Cardiac muscle cell (in vitro differentiated cells and primary cell): ENCODE data around the gene ALX4. TPM values are rescaled to one million over a fixed set of nuclear protein-coding genes. Genes with fewer than 3 reads are reported as not detected.

Source experiments
- DNase-seq, 2 donors: peaks; one replicate each; pipeline versions ENCODE4 v3.0.0 to v3.0.0-alpha.2; 2010 to 2017; ENCODE audit warnings: low read depth in 1 of 2, low spot score in 1 of 2
- H3K27ac ChIP-seq: fragments of 200-600 bp; sonication (generic); 2 replicates; pipeline ENCODE4 v1.5.1; 2016
- H3K27me3 ChIP-seq: fragments of 200-600 bp; sonication (generic); 2 replicates; pipeline ENCODE4 v1.6.0; 2016; ENCODE audit warnings: control low read depth
- H3K36me3 ChIP-seq: fragments of 200-600 bp; sonication (generic); 2 replicates; pipeline ENCODE4 v1.5.1; 2016; ENCODE audit warnings: control low read depth
- H3K4me1 ChIP-seq: fragments of 200-600 bp; sonication (generic); 2 replicates; pipeline ENCODE4 v1.8.1; 2017; ENCODE audit warnings: low read depth, mild to moderate bottlenecking, mixed run types
- H3K4me3 ChIP-seq: fragments of 200-600 bp; sonication (generic); 2 replicates; pipeline ENCODE4 v1.5.1; 2016; ENCODE audit warnings: mild to moderate bottlenecking
- H3K9me3 ChIP-seq: fragments of 200-600 bp; sonication (generic); 2 replicates; pipeline ENCODE4 v1.5.1; 2017; ENCODE audit warnings: low read depth, mild to moderate bottlenecking, control low read depth
- CTCF ChIP-seq: IDR thresholded peaks from 2 replicates; pipeline ENCODE4 v1.5.1; 2012; ENCODE audit warnings: low read depth, mild to moderate bottlenecking, low read length
- polyA plus RNA-seq: library from polyadenylated mRNA; unstranded; fragments of >200 nt; fragmentation: Nextera tagmentation; extraction: Ambion mirVana; gene quantifications from 2 replicates; pipeline ENCODE4 v1.2.1, GENCODE V29; 2016
- total RNA-seq: library from RNA; depleted of rRNA; stranded (reverse); fragments of >200 nt; gene quantifications from 2 replicates; pipeline ENCODE4 v1.2.3, GENCODE V29; 2016

Gene ALX4
- total and polyA plus RNA-seq, 2 experiments from 2014 or later: 0.15 TPM; not detected in 1

DNA sequence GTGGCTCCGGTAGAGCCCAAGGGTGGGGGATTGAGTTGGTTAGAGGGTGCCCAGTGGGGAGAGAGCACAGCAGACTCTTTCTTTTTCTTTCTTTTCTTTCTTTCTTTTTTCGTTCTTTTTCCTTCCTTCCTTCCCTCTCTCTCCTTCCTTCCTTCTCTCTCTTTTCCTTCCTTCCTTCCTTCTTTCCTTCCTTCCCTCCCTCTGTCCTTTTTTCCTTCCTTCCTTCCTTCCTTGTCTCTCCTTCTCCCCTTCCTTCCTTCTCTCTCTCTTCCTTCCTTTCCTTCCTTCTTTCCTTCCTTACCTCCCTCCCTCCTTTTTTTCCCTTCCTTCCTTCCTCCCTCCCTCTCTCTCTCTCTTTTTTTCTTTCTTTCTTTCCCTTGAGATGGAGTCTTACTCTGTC lies 4.8 kb upstream of the ALX4 start:
- Histone ChIP-seq H3K4me1 (peaks cover 7% of the 10 kb centered on the region), H3K27ac (no peak overlapping the region), H3K9me3 (no peaks in the 10 kb centered on the region), H3K4me3 (no peak overlapping the region), H3K36me3 (no peaks in the 10 kb centered on the region), H3K27me3 (peaks cover 100% of the 10 kb centered on the region)
- TF ChIP-seq CTCF: no peak
- DNase-seq: no peak

- no peaks in the 10 kb centered on the region for H3K36me3 ChIP-seq
- peak in 1 of 2 donors; percentile 69 for DNase-seq
- peaks cover 11% of the 10 kb centered on the region for H3K4me1 ChIP-seq
- no peak overlapping the region for H3K27ac ChIP-seq
- no peaks in the 10 kb centered on the region for H3K9me3 ChIP-seq
- no peak overlapping the region for H3K4me3 ChIP-seq
- peaks cover 100% of the 10 kb centered on the region for H3K27me3 ChIP-seq
- TF ChIP-seq CTCF: no peak
Observed at GRCh38 chr11:44313761-44314489, 4.0 kb upstream of the ALX4 start.

DNA sequence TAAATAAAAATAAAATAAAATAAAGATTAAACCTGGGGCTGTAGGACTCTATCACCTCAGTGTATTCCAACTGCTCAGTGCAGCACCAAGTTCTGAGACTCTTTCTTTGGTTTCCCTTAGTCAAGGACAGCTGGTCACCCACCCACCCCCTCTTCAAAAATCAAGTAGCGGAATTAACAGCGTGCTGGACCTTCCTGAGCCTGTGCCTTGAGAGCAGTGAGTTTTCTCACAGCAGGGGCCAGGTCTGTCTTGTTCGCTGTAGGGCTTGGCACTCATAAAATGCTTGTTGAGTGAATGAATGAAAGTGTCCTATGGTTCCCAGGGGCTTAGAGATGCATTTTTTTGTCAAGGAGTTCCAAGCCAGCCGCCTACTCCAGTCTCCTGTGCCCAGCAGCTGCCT lies 2.9 kb upstream of the ALX4 start:
- TF ChIP-seq CTCF: no peak
- peaks cover 11% of the 10 kb centered on the region for H3K4me1 ChIP-seq

GRCh38 chr11:44311339-44312261 lies 1.7 kb upstream of the ALX4 start:
- no peak for TF ChIP-seq CTCF
- H3K36me3 ChIP-seq: no peaks in the 10 kb centered on the region
- no peaks in the 10 kb centered on the region for H3K9me3 ChIP-seq
- H3K4me1 ChIP-seq: peaks cover 11% of the 10 kb centered on the region
- no peak overlapping the region for H3K27ac ChIP-seq
- no peak overlapping the region for H3K4me3 ChIP-seq
- no peak for DNase-seq
- H3K27me3 ChIP-seq: peaks cover 100% of the 10 kb centered on the region

More for the DNA sequence above, 2.9 kb upstream of the ALX4 start:
- peaks cover 100% of the 10 kb centered on the region for H3K27me3 ChIP-seq
- H3K9me3 ChIP-seq: no peaks in the 10 kb centered on the region
- H3K36me3 ChIP-seq: no peaks in the 10 kb centered on the region
- H3K4me3 ChIP-seq: no peak overlapping the region
- no peak for DNase-seq
- H3K27ac ChIP-seq: no peak overlapping the region

DNA sequence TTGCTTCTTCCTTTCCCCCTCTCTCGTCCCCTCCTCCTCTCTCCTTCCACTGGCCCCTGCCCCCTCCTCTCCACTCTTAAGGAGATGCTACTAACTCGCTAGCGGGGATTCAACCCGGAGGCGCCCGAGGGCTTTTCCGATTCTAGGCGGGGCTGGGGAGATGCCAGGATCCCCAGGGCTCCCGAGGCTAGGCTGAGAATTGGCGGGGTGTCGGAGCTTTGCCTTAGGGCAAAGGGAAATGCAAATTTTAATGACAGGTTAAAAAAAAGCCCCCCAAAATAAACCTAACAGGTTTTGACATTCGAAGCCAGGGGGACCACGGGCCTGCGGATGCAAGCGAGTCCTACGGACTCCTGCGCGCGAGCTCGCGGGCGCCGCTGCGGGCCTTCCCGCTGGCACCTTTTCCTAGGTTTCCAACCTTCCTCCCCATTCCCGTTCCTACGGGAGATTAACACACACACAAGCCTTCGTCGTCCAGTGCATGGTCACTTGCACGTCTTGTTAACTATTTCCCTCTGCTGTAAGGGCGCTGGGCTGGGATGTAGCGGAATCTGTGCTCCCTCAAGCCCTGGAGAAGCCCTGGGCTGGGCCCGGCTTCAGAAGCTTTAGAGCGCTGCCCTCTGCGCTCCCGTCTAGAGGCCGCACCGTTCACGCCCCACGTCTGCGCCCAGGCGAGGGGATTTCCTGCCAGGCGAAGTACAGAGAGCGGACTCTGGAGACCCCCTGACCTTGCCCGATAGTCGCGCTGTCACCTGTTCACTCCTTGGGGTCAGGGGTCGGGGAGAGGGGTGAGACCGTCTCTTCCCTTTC lies 729 bp upstream of the ALX4 start:
- H3K4me3 ChIP-seq: peak overlapping the region; percentile 29
- DNase-seq: no peak
- H3K27me3 ChIP-seq: peaks cover 100% of the 10 kb centered on the region
- H3K9me3 ChIP-seq: no peaks in the 10 kb centered on the region
- TF ChIP-seq CTCF: no peak
- H3K27ac ChIP-seq: no peak overlapping the region
- peaks cover 11% of the 10 kb centered on the region for H3K4me1 ChIP-seq
- no peaks in the 10 kb centered on the region for H3K36me3 ChIP-seq
